Choroid plexus epithelial cell (primary cell): ENCODE data around the gene NAA35.
A peak's percentile ranks its signal among the peaks of the same experiment; 100 is the strongest.

ENCODE experiments used
- DNase-seq: peaks from one replicate; pipeline ENCODE4 v3.0.0-alpha.2; 2010; ENCODE audit warnings: low read depth
- H3K4me3 ChIP-seq: 2 replicates; pipeline ENCODE4 v1.5.1; 2011; ENCODE audit warnings: low read depth, mild to moderate bottlenecking, control low read depth, low read length, moderate library complexity
- TF ChIP-seq, protein P1 (sequence below): conservative IDR thresholded peaks from 2 replicates; pipeline ENCODE4 v1.5.1; 2011; ENCODE audit warnings: low read depth, mild to moderate bottlenecking, control low read depth, inconsistent platforms, low read length, moderate library complexity

Gene NAA35

GRCh38 chr9:86022687-86023266 is 81.8 kb downstream of the NAA35 start:
- DNase-seq: no peak
- H3K4me3 ChIP-seq: no peak overlapping the region
- TF ChIP-seq, protein P1, sequence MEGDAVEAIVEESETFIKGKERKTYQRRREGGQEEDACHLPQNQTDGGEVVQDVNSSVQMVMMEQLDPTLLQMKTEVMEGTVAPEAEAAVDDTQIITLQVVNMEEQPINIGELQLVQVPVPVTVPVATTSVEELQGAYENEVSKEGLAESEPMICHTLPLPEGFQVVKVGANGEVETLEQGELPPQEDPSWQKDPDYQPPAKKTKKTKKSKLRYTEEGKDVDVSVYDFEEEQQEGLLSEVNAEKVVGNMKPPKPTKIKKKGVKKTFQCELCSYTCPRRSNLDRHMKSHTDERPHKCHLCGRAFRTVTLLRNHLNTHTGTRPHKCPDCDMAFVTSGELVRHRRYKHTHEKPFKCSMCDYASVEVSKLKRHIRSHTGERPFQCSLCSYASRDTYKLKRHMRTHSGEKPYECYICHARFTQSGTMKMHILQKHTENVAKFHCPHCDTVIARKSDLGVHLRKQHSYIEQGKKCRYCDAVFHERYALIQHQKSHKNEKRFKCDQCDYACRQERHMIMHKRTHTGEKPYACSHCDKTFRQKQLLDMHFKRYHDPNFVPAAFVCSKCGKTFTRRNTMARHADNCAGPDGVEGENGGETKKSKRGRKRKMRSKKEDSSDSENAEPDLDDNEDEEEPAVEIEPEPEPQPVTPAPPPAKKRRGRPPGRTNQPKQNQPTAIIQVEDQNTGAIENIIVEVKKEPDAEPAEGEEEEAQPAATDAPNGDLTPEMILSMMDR: no peak

- no peak overlapping the region for H3K4me3 ChIP-seq
- no peak for DNase-seq
- TF ChIP-seq, protein P1: no peak
These were observed 86.8 kb downstream of the NAA35 start for GRCh38 chr9:86027767-86028166.

GRCh38 chr9:86034863-86035734 is 94.2 kb downstream of the NAA35 start:
- TF ChIP-seq, protein P1: peak; percentile 77
- H3K4me3 ChIP-seq: no peak overlapping the region
- DNase-seq: peak; percentile 74

- no peak overlapping the region for H3K4me3 ChIP-seq
- TF ChIP-seq, protein P1: no peak
- no peak for DNase-seq
These were observed 95.0 kb downstream of the NAA35 start for GRCh38 chr9:86035827-86036440.

DNA sequence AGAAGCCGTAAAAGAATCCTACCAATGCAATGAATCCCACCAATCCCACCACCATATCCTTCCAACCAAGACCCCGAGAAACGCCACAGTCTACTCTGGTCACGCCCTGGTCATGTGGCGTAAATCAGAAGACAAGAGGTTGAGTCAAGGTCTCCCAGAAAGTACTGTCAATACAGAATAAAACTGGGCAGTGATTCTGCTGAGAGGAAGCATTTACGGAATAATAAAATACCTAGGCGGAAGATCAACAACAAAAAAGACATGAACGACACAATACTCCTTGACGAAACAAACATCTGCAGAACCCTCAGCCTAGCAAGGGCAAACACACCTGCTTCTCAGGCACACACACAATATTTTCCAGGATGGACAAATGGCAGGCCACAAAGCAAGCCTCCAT is 95.6 kb downstream of the NAA35 start:
- TF ChIP-seq, protein P1: no peak
- no peak for DNase-seq
- no peak overlapping the region for H3K4me3 ChIP-seq

DNA sequence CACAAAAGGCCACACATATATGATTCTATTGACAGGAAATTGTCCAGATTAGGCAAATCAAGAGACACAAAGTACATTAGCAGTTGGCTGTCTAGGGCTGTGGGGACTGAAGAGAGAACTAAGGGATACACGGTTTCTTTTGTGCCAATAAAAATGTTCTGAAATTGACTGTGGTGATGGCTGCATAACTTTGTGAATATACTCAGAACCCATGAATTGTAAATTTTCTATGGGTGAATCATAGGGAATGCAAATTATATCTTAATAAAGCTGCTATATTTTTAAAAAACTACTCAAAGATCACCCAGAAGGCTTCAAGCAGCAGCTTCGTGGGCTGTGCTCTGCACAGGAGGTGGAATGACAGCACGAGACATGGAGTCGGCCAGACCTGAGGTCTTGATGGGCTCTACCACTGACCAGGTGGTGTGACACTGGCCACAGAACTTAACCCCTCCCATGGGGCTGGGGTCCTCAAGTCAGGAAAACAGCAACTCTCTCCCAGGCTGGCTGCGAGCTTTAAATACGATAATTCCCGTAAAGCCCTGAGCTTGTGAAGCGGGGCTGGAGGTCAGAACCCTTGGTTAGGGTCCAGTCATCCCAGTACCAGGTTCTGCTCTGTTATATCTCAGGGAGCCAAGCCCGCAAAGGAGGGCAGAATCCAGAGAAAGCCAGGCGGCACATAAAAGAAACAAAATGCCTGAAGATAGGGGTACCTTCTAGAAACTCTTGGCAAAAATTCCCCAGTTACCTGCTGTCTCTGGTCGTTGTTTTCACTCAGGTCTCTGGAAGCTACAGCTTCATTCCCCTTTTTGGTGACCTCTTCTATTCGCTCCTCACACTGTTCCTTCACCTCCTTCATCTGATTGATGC is 99.3 kb downstream of the NAA35 start:
- H3K4me3 ChIP-seq: no peak overlapping the region
- peak; percentile 13 for DNase-seq
- TF ChIP-seq, protein P1: no peak
